ENCODE data around the gene SPAG17.
"Not testable (repeated sequence)": the region's sequence is repeated elsewhere in the genome, so short reads cannot be mapped to it uniquely, and the experiment has no call there.

SPAG17 gene

DNA sequence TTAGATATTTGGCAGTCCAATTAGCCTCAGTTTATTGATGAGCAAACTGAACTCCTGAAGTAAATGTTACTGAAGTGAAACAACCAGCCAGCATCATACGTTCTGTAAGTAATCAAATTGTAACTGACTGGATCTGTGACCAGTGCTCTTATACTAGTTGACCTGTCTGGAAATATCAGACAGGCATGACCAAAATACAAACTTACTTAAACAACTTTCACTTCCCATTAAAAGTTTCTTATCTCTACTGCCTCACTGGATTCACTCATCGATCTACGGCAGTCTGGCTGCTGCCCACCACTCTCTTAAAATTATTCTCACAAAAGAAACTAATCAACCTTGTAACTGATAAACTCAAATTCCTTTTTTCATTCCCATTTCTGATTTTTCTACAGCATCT is 199.1 kb downstream of the SPAG17 start:
- DNase-seq (ENCODE audit: low read depth in 4 of 4, low spot score in 1 of 4) = no peak

- no peak for DNase-seq (ENCODE audit: low read depth in 4 of 4, low spot score in 1 of 4)
Observed at GRCh38 chr1:117985239-117985638, 199.8 kb downstream of the SPAG17 start.

- no peak for DNase-seq (ENCODE audit: low read depth in 4 of 4, low spot score in 1 of 4)
Observed at GRCh38 chr1:117981455-117982192, 203.4 kb downstream of the SPAG17 start.

DNA sequence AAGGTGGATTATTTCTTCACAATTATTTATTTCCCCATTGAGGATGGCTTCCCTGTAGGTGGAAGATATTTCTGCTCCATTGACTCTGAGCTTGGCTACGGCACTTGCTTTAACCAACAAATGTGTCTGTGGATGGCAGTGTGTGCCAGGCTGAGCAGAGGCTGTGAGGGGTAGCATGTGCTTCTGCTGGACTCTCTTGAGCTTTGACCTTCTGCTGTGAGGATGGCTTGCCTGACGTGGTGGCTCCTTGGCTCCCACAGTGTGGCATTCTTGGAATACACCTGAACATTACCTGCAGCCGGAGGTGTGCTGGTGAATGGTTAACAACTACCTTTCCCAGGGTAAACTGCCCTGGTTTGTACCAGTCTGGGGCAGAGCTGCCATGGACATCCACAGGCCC is 208.6 kb downstream of the SPAG17 start:
- DNase-seq (ENCODE audit: low read depth in 4 of 4, low spot score in 1 of 4) = no peak

- DNase-seq (ENCODE audit: low read depth in 4 of 4, low spot score in 1 of 4) = no peak
Observed at GRCh38 chr1:117971777-117972176, 213.3 kb downstream of the SPAG17 start.

GRCh38 chr1:117970252-117970651 is 214.8 kb downstream of the SPAG17 start:
- no peak for DNase-seq (ENCODE audit: low read depth in 4 of 4, low spot score in 1 of 4)

DNA sequence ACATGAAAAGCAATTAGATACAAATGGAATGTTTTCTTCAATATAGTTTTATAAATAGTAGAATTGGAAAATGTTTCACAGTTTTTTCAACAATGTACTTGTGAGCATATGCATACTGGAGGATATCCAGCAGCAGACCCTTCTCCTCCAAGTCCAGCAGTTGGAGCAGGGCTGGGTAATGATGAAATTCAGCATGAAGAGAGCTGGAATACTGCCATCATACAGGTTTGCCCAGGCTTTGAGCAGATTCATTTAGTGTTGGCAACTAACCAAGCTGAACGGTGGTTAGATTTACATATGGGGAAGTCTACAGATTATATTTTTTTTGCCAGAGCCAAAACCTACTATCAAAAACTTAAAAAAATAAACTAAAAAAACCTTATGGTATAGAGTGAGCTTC is 217.1 kb downstream of the SPAG17 start:
- DNase-seq (ENCODE audit: low read depth in 4 of 4, low spot score in 1 of 4) = no peak

GRCh38 chr1:117967477-117967876 is 217.6 kb downstream of the SPAG17 start:
- DNase-seq (ENCODE audit: low read depth in 4 of 4, low spot score in 1 of 4) = no peak

DNA sequence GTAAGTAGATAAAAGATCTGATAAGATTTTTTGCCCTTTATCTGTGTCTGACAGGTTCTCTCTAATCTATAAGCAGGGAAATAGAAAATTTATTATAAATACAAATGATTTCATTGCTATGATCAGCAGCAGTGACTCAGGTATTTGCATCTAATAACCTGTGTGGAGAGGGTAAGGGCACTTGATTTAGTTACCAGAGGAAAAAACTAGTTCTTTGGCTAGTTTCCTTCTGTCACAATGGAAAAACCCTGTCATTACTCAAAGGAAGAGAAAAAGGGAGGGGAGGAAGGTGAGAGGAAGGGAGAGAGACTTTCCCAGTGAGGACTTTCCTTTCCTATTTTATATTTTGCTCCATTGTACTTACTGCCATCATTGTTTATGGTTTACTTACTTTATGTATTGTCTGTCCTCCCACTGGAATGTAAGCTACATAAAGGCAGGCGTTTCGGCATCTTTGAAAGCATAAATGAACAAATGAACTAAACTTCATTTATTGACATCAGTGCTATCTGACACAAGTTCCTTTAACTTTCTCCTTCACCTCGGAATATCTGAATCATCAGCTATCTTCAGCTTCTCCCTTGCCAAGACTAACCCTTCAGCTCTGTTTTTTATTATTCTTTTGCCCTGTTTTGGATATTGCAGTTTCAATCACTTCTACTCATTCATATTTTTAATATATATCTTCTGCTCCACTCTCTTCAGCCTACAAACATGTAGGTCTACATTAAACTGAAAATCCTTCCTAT is 220.6 kb downstream of the SPAG17 start:
- DNase-seq (ENCODE audit: low read depth in 4 of 4, low spot score in 1 of 4) = no peak

GRCh38 chr1:117959364-117959763 is 225.7 kb downstream of the SPAG17 start:
- DNase-seq (ENCODE audit: low read depth in 4 of 4, low spot score in 1 of 4) = no peak

DNA sequence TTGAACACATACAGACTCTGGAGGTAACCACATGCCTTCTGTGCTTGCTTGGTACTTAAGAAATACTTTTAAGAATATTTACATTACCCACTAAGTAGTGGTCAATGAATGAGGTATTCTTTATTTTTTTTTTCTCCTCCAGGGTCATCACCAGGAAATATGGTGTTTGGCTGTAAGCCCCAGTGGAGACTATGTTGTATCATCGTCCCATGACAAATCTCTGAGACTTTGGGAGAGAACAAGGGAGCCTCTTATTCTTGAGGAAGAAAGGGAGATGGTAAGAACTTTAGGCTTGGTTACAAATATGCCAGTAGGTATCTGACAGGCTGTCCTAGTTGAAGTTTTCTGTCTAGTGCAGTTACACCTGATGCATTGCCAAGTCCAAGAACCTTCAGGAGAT is 232.6 kb downstream of the SPAG17 start:
- DNase-seq (ENCODE audit: low read depth in 4 of 4, low spot score in 1 of 4) = no peak

GRCh38 chr1:117942293-117942692 is 242.7 kb downstream of the SPAG17 start:
- no peak for DNase-seq (ENCODE audit: low read depth in 4 of 4, low spot score in 1 of 4)

DNA sequence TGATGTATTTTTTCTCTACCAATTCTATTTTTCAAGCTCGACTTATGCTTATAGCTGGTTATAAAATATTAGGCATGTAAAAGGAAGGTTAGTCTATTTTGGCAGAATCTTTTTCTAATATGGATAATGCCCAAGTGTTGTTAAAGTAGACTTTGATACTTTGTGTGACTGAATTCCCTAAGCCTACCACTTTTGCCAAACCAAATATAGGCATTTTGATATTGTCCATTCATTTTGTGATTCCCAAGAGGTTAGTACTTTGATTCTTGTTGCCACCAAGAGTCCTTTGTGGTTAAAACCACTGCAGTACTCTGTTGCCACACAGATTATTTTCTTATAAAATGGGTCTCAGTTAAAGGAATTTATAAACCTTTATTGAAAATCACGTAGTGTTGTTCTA is 251.3 kb downstream of the SPAG17 start:
- no peak for DNase-seq (ENCODE audit: low read depth in 4 of 4, low spot score in 1 of 4)

DNA sequence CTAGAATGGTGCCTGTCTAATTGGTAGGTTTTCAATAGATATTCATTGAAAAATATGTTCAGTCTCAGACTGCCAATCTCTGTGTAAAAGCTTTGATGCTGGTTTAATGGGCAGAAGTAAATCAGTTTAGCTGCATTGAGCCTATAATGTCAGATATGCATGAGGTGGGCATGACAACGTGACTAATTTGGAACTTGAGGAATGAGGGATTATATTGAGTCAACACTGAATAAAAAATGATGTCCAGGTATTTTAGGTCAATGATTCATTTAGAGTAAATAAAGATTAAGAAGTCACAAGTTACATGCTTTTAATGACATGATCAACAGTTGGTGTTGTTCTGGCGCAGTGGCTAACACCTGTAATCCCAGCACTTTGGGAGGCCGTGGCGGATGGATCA is 252.5 kb downstream of the SPAG17 start:
- no peak for DNase-seq (ENCODE audit: low read depth in 4 of 4, low spot score in 1 of 4)

DNA sequence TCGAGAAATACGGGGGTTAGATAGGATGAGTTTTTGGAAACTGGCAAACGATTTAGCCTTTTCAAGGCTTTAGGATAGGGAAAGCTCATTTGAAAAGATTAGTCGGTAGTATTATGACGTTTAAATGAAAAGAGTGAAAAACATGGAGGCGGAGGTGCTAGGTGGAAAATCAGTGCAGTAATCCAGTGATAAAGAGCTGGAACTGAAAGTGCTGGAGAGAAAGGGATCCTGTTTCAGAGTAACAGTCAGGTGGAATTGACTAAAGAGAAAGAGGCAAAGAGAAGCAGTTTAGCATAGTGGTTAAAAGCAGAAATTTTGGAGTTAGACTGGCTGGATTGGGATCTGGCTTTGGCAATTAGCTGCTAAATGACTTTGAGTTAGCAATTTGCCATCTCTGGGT is 254.5 kb downstream of the SPAG17 start:
- no peak for DNase-seq (ENCODE audit: low read depth in 4 of 4, low spot score in 1 of 4)

- peak in 1 of 4 experiments; percentile 0 for DNase-seq (ENCODE audit: low read depth in 4 of 4, low spot score in 1 of 4)
Observed at GRCh38 chr1:117930173-117930447, 254.9 kb downstream of the SPAG17 start.

DNA sequence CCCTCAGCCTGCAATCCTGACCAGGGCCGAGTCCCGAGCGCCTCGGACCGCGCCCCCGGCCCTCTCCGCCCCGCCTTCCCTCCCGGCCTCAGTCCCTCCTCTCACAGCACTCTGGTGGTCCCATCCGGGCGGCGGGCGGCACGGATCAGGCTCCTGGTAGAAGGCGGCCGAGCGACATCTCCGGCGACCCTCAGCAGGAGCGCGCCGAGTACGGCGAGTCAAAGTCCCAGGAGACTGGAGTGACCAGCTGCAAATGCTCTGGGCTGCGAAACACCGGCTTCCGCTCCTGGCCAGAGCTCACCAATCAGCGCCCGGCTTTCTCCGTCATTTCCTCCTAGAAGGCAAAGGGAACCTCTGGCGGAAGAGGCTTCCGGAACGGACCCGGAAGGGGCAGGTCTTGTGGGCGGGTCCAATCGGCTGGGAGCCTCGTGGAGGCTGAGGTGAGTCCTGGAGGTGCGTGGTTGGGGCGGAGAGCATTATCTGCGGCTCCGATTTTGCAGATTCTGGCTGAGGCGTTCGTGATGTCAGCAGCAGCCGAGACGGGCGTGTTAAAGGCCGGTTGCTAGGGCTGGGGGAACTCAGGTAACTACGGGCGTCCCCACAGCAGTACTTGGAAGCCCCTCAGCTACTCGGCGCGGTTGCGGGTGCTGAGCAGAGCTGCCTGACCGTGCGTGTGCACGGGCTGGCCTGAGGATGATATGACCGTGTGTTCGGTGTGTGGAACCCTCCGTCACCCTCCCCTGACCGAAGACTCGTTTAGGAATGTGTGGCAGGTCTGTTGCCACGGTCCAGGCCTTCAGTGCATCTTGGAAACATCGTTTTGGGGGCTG is 255.5 kb downstream of the SPAG17 start, which contains the start of the genes GDAP2 and WDR3:
Gene GDAP2 (minus strand): TSS at position 279 of the 830 bp plus-strand sequence. CDS start 9,264 bp downstream, outside the sequence.
Gene WDR3 (plus strand): TSS at position 397 of the 830 bp plus-strand sequence. CDS start 3,581 bp downstream, outside the sequence.
- DNase-seq (ENCODE audit: low read depth in 4 of 4, low spot score in 1 of 4) = peak; percentile 85 to 92 (median 89)

GRCh38 chr1:117928881-117929342 is 256.1 kb downstream of the SPAG17 start:
- DNase-seq (ENCODE audit: low read depth in 4 of 4, low spot score in 1 of 4) = peak in 2 of 4 experiments; percentile 2 to 8

DNA sequence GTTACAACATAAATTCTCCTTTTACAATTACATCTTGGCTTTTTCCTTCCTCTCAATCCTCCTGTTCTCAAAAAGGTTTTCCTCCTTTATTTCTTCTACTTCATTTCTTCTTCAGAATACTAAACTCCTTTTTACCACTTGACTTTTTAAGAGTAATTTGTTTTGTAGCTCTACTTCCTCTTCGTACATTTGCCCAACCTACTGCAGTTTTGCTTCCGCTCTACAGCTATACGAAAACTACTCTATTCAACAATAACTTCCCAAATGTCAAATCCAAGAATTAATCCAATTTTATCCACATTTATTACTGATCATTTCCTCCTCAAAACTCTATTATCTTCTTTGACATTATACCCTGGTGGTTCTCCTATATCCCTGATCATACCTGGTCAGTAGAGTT is 259.0 kb downstream of the SPAG17 start:
- DNase-seq (ENCODE audit: low read depth in 4 of 4, low spot score in 1 of 4) = no peak

DNA sequence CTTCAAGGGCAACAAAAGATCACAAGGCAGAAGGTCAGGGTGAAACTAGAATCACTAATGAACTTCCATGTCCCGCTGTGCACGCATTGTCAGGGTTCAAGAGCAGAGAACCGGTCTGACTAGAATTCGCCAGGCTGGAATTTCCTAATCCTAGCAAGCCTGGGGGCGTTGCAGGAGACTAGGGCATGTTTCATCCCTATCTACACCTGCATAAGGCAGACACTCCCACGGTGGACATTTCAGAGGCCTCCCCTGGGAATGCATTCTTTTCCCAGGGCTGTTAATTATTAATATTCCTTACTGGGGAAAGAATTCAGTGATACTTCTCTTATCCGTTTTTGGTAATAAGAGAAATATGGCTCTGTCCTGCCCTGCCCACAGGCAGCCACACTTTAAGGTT is 262.3 kb downstream of the SPAG17 start:
- DNase-seq (ENCODE audit: low read depth in 4 of 4, low spot score in 1 of 4) = not testable (repeated sequence)

- no peak for DNase-seq (ENCODE audit: low read depth in 4 of 4, low spot score in 1 of 4)
Observed at GRCh38 chr1:117921991-117922390, 263.0 kb downstream of the SPAG17 start.

GRCh38 chr1:117919376-117919775 is 265.7 kb downstream of the SPAG17 start:
- no peak for DNase-seq (ENCODE audit: low read depth in 4 of 4, low spot score in 1 of 4)
